NCI-H2029 treated with DMSO at 0.1 percent for 48 hours (cell line): Measurements from ENCODE around the gene RASAL3.
A peak's percentile ranks its signal among the peaks of the same experiment; 100 is the strongest.

Source experiments
- DNase-seq: peaks from one replicate; lab custom pipeline; 2025; lab: John Stamatoyannopoulos, UW

Gene RASAL3

GRCh38 chr19:15432629-15433518 is 31.5 kb downstream of the RASAL3 start:
- DNase-seq, result peak; percentile 64

- no peak for DNase-seq
These were observed 32.3 kb downstream of the RASAL3 start for GRCh38 chr19:15432018-15432494.

DNA sequence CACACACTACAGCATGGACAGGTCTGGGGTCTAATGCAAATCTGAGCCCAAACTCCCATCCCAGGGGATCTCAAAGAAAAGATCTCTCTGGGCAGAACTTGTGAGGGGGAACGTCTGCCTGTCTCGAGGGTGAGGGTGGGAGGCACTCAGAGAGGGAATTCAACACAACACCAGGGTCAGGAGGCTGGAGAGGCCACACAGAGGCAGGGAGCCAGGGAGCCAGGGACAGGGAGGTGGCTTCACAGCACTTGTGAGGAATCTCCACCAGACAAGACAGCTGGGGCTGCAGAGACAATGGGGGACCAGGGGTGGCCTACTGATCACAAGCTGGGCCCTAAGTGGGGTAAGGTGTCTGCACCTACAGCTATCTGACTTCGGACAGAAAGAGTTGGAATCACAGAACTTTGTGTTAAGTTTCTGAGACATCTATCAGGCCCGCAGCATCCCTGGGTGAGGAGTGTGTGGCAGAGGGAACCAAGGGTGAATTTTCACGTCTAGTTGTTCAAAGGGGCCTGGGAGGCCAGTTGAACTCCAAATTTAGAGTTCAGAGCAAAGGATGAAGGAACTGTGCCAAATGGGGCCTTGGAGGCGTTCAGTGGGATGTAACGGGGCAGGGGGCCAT is 32.8 kb downstream of the RASAL3 start:
- DNase-seq, result no peak

GRCh38 chr19:15430526-15431120 is 33.7 kb downstream of the RASAL3 start:
- no peak for DNase-seq

- DNase-seq, result no peak
These were observed 34.4 kb downstream of the RASAL3 start for GRCh38 chr19:15429825-15430467.

- no peak for DNase-seq
These were observed 35.2 kb downstream of the RASAL3 start for GRCh38 chr19:15428956-15429824.

DNA sequence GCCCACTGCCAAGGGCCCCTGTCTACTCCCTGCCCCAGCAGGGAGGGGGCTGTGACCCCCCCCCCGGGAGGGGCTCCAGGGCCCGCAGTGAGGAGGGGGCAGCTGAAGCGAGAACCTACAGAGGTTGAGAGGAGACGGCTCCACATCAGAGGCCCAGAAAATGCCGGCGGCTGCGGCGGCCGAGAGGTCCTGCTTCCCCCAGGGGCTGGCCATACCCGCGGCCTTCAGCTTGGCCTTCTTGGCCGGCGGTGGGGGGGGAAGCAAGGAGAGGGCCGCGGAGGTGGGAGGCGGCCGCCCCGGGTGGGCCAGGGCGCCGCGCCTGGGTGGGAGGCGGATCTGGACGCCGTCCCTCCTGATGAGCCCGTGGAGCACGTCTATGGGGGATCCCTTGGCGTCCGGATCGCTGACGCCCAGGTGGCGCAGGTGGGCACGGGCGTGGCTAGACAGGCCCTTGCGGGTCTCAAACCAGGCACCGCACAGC is 36.3 kb downstream of the RASAL3 start:
- no peak for DNase-seq

- DNase-seq, result no peak
These were observed 37.0 kb downstream of the RASAL3 start for GRCh38 chr19:15427350-15427700.

DNA sequence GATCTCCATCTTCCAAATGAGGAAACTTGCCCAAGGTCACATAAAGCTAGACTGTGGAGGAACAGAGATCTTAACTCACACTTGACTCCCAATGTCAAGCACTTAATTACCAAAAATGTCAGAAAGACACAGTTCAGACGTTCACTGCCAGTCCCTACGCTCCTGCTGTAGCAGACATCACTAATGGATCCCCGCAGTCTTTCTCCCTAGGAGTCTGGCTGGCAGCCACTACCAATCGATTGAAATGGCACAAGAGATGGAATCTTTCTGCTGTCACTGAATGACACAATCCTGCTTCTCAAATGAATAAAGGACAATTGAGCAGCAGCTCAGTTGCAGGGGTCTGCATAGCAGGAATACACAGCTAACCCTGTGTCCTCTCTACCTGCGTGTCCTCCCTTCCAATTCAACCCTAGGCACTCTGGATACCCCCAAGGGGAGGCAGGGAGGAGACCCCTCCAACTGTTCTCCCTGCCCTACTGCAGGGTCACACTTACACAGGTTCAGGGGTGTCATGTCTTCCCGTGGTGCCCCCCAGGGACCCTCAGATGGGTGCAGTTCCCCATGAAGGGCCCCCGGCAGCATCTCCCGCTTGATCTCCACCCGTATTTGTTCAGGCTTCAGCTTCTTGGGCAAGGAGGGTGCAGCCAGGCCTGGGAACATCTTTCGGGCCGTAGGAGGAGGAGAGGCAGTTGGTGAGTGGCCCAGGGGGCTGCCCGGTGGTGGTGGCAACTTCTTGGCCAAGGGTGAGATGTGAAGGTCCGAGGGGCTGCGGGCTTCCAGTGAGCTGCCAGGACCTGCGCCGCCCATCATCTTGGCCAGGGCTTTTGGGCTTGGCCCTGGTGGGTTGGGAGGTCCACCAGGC is 37.6 kb downstream of the RASAL3 start:
- DNase-seq, result no peak

- no peak for DNase-seq
These were observed 38.9 kb downstream of the RASAL3 start for GRCh38 chr19:15425321-15425950.

DNA sequence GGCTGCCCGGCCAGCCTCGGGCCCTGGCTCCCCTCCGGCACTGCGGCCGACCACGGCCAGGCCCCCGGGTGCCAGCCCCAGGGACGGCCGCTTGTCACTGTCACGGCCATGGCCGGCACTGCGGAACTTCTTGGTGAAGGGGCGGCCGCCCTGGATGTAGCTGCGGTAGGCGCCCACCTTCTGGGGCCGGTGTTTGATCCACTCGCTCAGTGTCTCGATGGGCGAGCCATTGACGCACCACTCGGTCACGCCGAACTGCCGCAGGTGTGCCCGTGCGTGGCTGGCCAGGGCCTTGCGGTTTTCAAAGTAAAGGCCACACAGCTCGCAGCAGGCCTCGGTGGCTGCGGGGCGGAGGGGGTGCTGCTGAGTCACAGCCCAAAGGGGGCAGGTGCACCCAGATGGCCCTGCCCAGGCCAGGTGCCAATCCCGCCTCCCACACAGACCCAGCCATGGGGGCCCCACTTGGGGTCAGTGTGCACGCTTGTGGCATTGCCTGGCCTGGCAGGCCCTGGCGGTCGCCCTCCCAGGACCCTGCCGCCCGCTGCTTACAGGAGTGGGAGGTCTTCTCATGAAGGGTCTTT is 39.6 kb downstream of the RASAL3 start:
- DNase-seq, result no peak

DNA sequence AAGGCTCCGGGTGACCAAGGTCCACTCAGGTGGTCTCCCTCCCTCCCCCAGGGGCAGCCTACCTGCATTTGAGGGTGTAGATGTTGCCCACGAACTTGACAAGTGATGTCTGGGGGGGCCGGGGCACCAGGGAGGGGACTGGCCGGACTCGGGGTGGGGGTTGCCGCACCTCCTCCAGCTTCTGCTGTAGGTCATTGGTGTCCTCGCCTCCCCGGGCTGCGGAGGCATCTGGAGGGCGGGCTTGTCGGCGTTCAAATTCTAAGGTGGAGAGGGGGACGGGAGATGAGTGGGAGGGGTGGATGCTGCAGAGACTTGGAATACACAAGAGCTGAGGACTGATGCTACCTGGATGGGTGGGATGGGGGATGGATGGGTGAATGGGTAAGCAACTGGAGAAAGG is 40.2 kb downstream of the RASAL3 start:
- DNase-seq, result no peak

GRCh38 chr19:15423130-15423529 is 41.2 kb downstream of the RASAL3 start:
- DNase-seq, result no peak

DNA sequence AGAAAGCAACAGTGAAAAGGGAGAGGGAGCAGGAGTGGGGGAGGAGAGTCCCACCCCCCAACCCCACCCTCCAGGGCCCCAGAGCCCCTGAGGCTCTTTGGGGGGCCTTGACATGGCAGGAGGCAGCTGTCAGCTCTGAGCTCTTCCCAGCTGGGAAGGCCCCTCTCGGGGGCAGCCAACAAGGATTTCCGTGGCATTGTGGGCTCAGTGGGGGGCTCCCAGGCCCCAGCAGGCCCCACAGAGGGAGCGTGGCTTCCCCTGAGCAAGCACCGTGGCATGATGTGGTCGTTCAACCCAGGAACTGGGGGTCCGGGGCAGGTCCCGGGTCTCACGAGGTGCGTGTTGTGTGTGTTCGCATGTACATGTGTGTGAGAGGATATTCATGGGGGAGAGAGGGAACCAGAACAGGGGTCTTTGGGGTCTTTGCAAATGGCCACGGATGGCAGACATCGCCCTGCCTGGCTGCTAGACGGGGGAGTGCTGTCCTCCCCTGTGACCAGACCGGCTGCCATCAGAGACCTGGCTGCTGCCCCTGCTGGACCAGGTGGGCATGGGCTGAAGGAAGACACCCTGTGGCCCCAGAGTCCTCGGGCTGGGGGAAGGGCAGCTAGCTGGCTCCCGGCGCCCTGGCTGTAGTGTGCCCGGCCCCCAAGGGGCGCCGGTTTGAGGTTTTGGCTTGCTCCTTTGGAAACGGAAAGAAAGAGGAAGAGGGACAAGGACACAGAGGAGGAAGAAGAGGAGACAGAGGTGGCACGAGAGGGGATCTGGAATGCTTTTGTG is 41.9 kb downstream of the RASAL3 start:
- no peak for DNase-seq

GRCh38 chr19:15421721-15422260 is 42.6 kb downstream of the RASAL3 start:
- peak; percentile 72 for DNase-seq

GRCh38 chr19:15421136-15421695 is 43.1 kb downstream of the RASAL3 start:
- no peak for DNase-seq

DNA sequence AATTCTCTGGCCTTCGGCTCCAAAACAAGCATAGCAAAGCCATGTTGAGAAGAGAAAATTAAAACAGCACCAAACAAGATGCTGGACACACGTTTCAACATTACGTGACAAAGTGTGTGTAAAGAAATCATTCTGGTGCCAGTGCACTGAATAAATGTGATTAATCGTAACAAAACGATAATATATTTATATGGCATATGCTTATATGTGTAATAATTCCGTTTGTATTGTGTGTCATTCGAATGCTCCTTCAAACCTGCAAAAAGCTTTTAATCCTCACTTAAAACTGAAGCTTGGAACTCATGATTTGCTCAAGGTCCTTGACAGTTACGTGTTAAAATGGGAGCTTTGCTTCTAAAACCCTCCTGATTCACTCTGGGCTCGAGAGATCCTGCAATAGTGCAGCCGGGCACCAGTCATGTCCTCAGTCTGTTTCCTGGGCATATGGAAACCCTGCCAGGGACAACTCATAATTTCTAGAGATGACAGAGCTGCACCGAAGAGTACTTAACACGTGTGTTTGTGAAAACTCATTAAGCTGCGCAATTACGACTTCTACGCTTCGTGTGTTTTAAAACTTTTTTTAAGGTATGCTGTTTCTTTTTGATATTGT is 44.8 kb downstream of the RASAL3 start:
- no peak for DNase-seq
